GM23248 (cell line): ENCODE results near the gene MVB12B. TPM values are rescaled to one million over a fixed set of nuclear protein-coding genes. Genes with fewer than 3 reads are reported as not detected.

ENCODE experiments used
- DNase-seq: peaks from one replicate; pipeline ENCODE4 v3.0.0-alpha.2; 2015
- H2AFZ ChIP-seq: fragments of 200-600 bp; sonication (generic); 2 replicates; pipeline ENCODE4 v1.6.1; 2016; ENCODE audit warnings: antibody characterized with exemption
- H3F3A ChIP-seq: fragments of 200-600 bp; sonication (generic); 2 replicates; pipeline ENCODE4 v1.6.1; 2016; ENCODE audit warnings: mild to moderate bottlenecking, antibody characterized with exemption, mixed run types; ENCODE audit not compliant: insufficient read depth
- H3K27ac ChIP-seq: fragments of 200-600 bp; sonication (generic); 2 replicates; pipeline ENCODE4 v1.5.1; 2016; ENCODE audit warnings: mild to moderate bottlenecking
- H3K27me3 ChIP-seq: fragments of 200-600 bp; sonication (generic); replicated peaks from 2 replicates; pipeline ENCODE4 v1.6.1; 2016; ENCODE audit warnings: mild to moderate bottlenecking; ENCODE audit not compliant: insufficient read depth
- H3K36me3 ChIP-seq: fragments of 200-600 bp; sonication (generic); 2 replicates; pipeline ENCODE4 v1.6.1; 2016; ENCODE audit warnings: low read depth, mild to moderate bottlenecking
- H3K4me1 ChIP-seq: fragments of 200-600 bp; sonication (generic); 2 replicates; pipeline ENCODE4 v1.6.1; 2016; ENCODE audit warnings: mild to moderate bottlenecking; ENCODE audit not compliant: insufficient read depth
- H3K4me2 ChIP-seq: fragments of 200-600 bp; sonication (generic); one replicate; pipeline ENCODE4 v1.6.1; 2016; ENCODE audit warnings: mild to moderate bottlenecking; ENCODE audit not compliant: unreplicated experiment
- H3K4me3 ChIP-seq: fragments of 200-600 bp; sonication (generic); 2 replicates; pipeline ENCODE4 v1.5.1; 2016; ENCODE audit warnings: mild to moderate bottlenecking
- H3K79me2 ChIP-seq: fragments of 200-600 bp; sonication (generic); 2 replicates; pipeline ENCODE4 v1.6.1; 2016; ENCODE audit warnings: mild to moderate bottlenecking; ENCODE audit not compliant: insufficient read depth
- H3K9ac ChIP-seq: fragments of 200-600 bp; sonication (generic); 2 replicates; pipeline ENCODE4 v1.6.1; 2016; ENCODE audit warnings: mild to moderate bottlenecking
- H3K9me2 ChIP-seq: fragments of 200-600 bp; sonication (generic); 2 replicates; pipeline ENCODE4 v1.6.1; 2016; ENCODE audit warnings: mixed run types, mild to moderate bottlenecking, moderate library complexity; ENCODE audit not compliant: insufficient read depth
- H3K9me3 ChIP-seq: fragments of 200-600 bp; sonication (generic); one replicate; pipeline ENCODE4 v1.6.1; 2017; ENCODE audit warnings: low read depth
- H4K20me1 ChIP-seq: fragments of 200-600 bp; sonication (generic); 2 replicates; pipeline ENCODE4 v1.6.0; 2016; ENCODE audit not compliant: insufficient read depth
- EZH2 ChIP-seq: fragments of 200-600 bp; sonication (generic); IDR thresholded peaks from 2 replicates; pipeline ENCODE4 v1.6.1; 2018; ENCODE audit warnings: antibody characterized with exemption, mild to moderate bottlenecking; ENCODE audit not compliant: insufficient read depth, poor library complexity, severe bottlenecking
- EZH2phosphoT487 ChIP-seq: fragments of 200-600 bp; sonication (generic); IDR thresholded peaks from 2 replicates; pipeline ENCODE4 v1.6.1; 2018; ENCODE audit warnings: antibody characterized with exemption, moderate library complexity, mild to moderate bottlenecking, low read depth; ENCODE audit not compliant: insufficient read depth
- WGBS, 2 experiments: methylation state at CpG; one replicate each; pipeline ENCODE4 v1.1.6; 2015 to 2017; ENCODE audit warnings: low lambda C conversion rate in 2 of 2, low coverage in 1 of 2; ENCODE audit errors: missing lambda C conversion rate in 2 of 2; 5-methylcytosine and 5-hydroxymethylcytosine counted together
- in situ Hi-C: fragments of 300-500 bp; cut with MboI; formaldehyde crosslinking; loops from 2 replicates; pipeline ENCODE4 v1.15.0; 2020
- polyA plus RNA-seq: library from polyadenylated mRNA; unstranded; fragments of >200 nt; fragmentation: Nextera tagmentation; extraction: Ambion mirVana; gene quantifications from 2 replicates; pipeline ENCODE4 v1.2.1, GENCODE V29; 2016
- total RNA-seq: library from RNA; depleted of rRNA; stranded (reverse); fragments of >200 nt; shearing (Covaris generic); gene quantifications from 2 replicates; pipeline ENCODE4 v1.2.3, GENCODE V29; 2014

Gene MVB12B
- total and polyA plus RNA-seq, 2 experiments from 2014 or later: 2.4 to 5.5 TPM

DNA sequence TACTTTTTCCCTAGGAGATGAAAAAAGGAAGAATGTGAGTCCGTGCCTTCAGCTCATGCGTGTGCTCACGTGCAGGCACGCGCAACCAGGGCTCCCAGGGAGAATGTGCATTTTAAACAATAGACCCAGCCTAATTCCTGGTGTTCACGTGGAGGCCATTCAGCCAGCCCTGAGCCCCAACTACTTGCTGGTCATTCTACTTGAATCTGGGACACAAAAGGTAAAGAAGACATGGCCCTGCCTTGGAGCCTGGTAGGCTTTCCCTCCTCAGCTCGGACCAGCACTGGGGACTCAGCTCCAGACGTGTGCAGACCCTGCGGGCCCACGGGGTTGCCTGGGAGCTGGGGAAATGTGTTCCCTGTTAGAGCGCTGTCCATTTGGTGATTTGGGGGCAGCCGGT lies 125.5 kb downstream of the MVB12B start:
- no peaks in the 10 kb centered on the region for H3K9me3 ChIP-seq
- H3K9ac ChIP-seq: no peak overlapping the region
- no peak overlapping the region for H3K27ac ChIP-seq
- H3F3A ChIP-seq: no peaks in the 10 kb centered on the region
- no peak overlapping the region for H2AFZ ChIP-seq
- H3K4me2 ChIP-seq: no peak overlapping the region
- H3K9me2 ChIP-seq: no peaks in the 10 kb centered on the region
- no peaks in the 10 kb centered on the region for H3K79me2 ChIP-seq
- 91 to 93% methylated on average over 12 of the region's 12 CpGs for WGBS, 2 experiments
- H3K27me3 ChIP-seq: no peaks in the 10 kb centered on the region
- no peaks in the 10 kb centered on the region for H4K20me1 ChIP-seq
- no peak overlapping the region for H3K4me3 ChIP-seq
- in situ Hi-C loops: no loop called here
- TF ChIP-seq EZH2: no peak
- no peak for TF ChIP-seq EZH2phosphoT487
- peaks cover 8% of the 10 kb centered on the region for H3K4me1 ChIP-seq
- no peak for DNase-seq
- H3K36me3 ChIP-seq: no peaks in the 10 kb centered on the region

DNA sequence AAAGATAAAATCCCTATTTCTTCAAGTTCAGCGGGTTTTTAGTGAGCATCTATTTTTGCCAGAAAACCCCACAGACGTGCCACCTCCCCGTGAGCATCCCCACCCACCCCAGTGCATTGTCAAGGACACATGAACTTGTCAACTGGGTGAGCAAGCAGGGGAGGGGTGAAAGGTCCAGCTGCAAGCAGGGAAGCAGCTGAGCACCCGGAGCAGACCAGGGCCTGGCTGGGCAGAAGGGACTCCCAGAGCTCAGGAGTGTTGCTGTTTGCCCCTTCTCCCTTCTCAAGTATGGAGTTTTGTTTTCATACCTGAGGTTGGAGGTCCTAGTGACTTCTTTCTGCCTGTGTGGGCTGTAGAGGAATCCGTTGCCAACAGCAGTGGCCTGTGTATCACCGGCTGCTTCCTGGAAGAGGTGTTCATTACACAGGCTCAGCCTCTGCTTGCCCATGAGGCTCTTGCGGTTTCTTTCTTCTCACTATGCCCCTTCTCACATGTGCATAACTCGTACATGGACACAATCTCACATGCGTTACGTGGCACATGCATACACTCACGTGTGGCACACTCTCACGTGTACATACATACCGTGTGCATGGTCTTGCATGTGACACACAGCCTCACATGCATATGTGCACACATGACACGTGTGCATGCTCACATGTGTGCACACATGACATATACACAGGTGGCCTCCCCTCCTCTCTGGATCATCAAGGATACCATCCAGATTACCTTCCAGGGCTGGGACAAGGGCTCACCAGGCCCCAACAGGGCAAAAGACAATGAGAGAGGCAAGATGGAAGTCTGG lies 126.7 kb downstream of the MVB12B start:
- DNase-seq: no peak
- Histone ChIP-seq H3K27ac (no peak overlapping the region), H3K4me3 (no peak overlapping the region), H2AFZ (no peak overlapping the region), H3K27me3 (no peaks in the 10 kb centered on the region), H4K20me1 (no peaks in the 10 kb centered on the region), H3K9ac (no peak overlapping the region), H3K9me2 (no peaks in the 10 kb centered on the region), H3K9me3 (no peaks in the 10 kb centered on the region), H3F3A (no peaks in the 10 kb centered on the region), H3K4me1 (peaks cover 8% of the 10 kb centered on the region), H3K79me2 (no peaks in the 10 kb centered on the region), H3K4me2 (no peak overlapping the region), H3K36me3 (no peaks in the 10 kb centered on the region)
- 84 to 86% methylated on average over 14 of the region's 14 CpGs for WGBS, 2 experiments
- TF ChIP-seq EZH2phosphoT487 (no peak), EZH2 (no peak)
- in situ Hi-C loops: no loop called here

DNA sequence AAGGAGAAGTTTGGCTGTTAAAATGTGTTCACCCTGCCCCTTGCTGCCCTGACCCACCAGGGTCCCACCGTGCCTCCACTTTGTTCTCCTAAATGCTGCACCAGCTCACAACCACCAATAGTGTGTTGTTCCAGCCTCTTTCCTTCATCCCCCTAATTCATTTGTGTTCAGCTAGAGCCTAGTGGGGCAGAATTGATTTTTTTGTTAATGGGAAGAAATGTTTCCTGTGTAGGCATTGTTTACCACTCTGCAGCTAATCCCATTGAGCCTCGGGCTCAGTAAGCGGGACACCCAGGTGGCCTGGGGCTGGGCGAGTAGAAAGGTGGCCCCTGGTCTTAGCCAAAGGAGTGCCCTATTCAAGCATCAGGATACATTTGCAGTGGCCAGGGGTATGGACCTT lies 127.6 kb downstream of the MVB12B start:
- no peak overlapping the region for H3K4me3 ChIP-seq
- H3K9me2 ChIP-seq: no peaks in the 10 kb centered on the region
- H4K20me1 ChIP-seq: no peaks in the 10 kb centered on the region
- H3K4me1 ChIP-seq: peaks cover 8% of the 10 kb centered on the region
- H3K9me3 ChIP-seq: no peaks in the 10 kb centered on the region
- no peak overlapping the region for H2AFZ ChIP-seq
- H3F3A ChIP-seq: no peaks in the 10 kb centered on the region
- H3K4me2 ChIP-seq: no peak overlapping the region
- DNase-seq: no peak
- no peak overlapping the region for H3K9ac ChIP-seq
- TF ChIP-seq EZH2phosphoT487 (no peak), EZH2 (no peak)
- in situ Hi-C loops: no loop called here
- H3K79me2 ChIP-seq: no peaks in the 10 kb centered on the region
- H3K27me3 ChIP-seq: no peaks in the 10 kb centered on the region
- 92 to 96% methylated on average over 4 of the region's 4 CpGs for WGBS, 2 experiments
- no peak overlapping the region for H3K27ac ChIP-seq
- H3K36me3 ChIP-seq: no peaks in the 10 kb centered on the region

DNA sequence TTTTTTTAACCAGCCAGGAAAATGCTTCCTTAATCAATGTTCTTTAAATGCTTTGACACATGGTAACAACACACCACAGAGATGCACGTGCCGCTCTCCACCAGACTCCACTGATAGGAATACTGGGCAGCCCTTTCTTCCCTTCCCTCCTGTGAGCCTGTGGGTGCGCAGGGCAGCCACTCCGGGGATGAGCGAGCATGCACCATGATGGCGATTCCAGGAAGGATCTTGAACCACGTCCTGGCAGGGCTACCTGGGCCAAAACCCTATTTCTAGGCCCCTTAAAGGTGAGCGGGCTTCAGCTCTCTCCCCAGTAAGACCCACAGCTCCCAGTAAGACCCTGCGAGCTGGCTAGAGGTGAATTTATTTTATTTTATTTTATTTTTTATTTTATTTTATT lies 128.2 kb downstream of the MVB12B start:
- WGBS, 2 experiments: 95 to 99% methylated on average over 9 of the region's 9 CpGs
- no peaks in the 10 kb centered on the region for H3F3A ChIP-seq
- H3K27me3 ChIP-seq: no peaks in the 10 kb centered on the region
- H3K9ac ChIP-seq: no peak overlapping the region
- TF ChIP-seq EZH2 (no peak), EZH2phosphoT487 (no peak)
- no peak overlapping the region for H3K27ac ChIP-seq
- no peak overlapping the region for H3K4me2 ChIP-seq
- no peaks in the 10 kb centered on the region for H3K36me3 ChIP-seq
- H3K4me1 ChIP-seq: peaks cover 8% of the 10 kb centered on the region
- H3K4me3 ChIP-seq: no peak overlapping the region
- H3K9me2 ChIP-seq: no peaks in the 10 kb centered on the region
- no peaks in the 10 kb centered on the region for H3K9me3 ChIP-seq
- no peak overlapping the region for H2AFZ ChIP-seq
- in situ Hi-C loops: no loop called here
- no peaks in the 10 kb centered on the region for H4K20me1 ChIP-seq
- no peaks in the 10 kb centered on the region for H3K79me2 ChIP-seq
- no peak for DNase-seq
